H1 (cell line): ENCODE data around the gene ARPP19. TPM values are rescaled to one million over a fixed set of nuclear protein-coding genes. Genes with fewer than 3 reads are reported as not detected.

Source experiments
- CTCF ChIA-PET: fragments of 300-600 bp; sonication (Branson Sonifier 250); formaldehyde crosslinking; loops from one replicate; lab custom pipeline; 2021; ENCODE audit not compliant: partially characterized antibody; lab: Charles Lee
- POLR2A ChIA-PET: fragments of 300-600 bp; sonication (Branson Sonifier 250); formaldehyde crosslinking; loops from one replicate; lab custom pipeline; 2021; ENCODE audit warnings: inconsistent platforms; ENCODE audit not compliant: partially characterized antibody; lab: Charles Lee
- DNase-seq, 2 experiments: peaks; one replicate each; pipeline versions ENCODE4 v3.0.0 to v3.0.0-alpha.2; 2010 to 2022; ENCODE audit warnings: low spot score in 2 of 2, low read depth in 1 of 2, mixed read lengths in 1 of 2
- FAIRE-seq: peaks from 2 replicates; lab custom pipeline; 2011; peaks lifted over from hg19 to GRCh38; lab: Jason Lieb, UNC
- H2AFZ ChIP-seq: 2 replicates; pipeline ENCODE4 v1.8.1; 2012; ENCODE audit warnings: low read length, inconsistent platforms
- H2AK5ac ChIP-seq: 2 replicates; pipeline ENCODE4 v1.6.1; 2013; ENCODE audit warnings: low read depth, low read length
- H2BK120ac ChIP-seq: replicated peaks from 2 replicates; pipeline ENCODE3; 2013; ENCODE audit warnings: low read depth, low read length, inconsistent platforms
- H2BK12ac ChIP-seq: 2 replicates; pipeline ENCODE4 v1.6.1; 2013; ENCODE audit warnings: low read depth, low read length
- H2BK15ac ChIP-seq: 2 replicates; pipeline ENCODE4 v1.6.1; 2013; ENCODE audit warnings: low read length
- H2BK20ac ChIP-seq: 2 replicates; pipeline ENCODE4 v1.6.1; 2013; ENCODE audit warnings: low read length
- H2BK5ac ChIP-seq: 2 replicates; pipeline ENCODE4 v1.6.1; 2013; ENCODE audit warnings: low read depth, low read length
- H3K14ac ChIP-seq: 2 replicates; pipeline ENCODE4 v1.6.1; 2013; ENCODE audit warnings: inconsistent platforms; ENCODE audit not compliant: insufficient read length
- H3K18ac ChIP-seq: 2 replicates; pipeline ENCODE4 v1.6.1; 2013; ENCODE audit warnings: low read length; ENCODE audit errors: extremely low read depth
- H3K23ac ChIP-seq: 2 replicates; pipeline ENCODE4 v1.6.1; 2013; ENCODE audit warnings: inconsistent platforms; ENCODE audit not compliant: insufficient read length
- H3K23me2 ChIP-seq: 2 replicates; pipeline ENCODE4 v1.6.1; 2013; ENCODE audit warnings: low read depth, low read length
- H3K27ac ChIP-seq: 2 replicates; pipeline ENCODE4 v1.6.1; 2011; ENCODE audit warnings: low read depth, low read length, inconsistent platforms
- H3K27me3 ChIP-seq, 4 experiments: replicated peaks in 1 of 4; 1 replicate in 1 of 4; 2 replicates in 3 of 4; pipeline versions ENCODE4 v1.6.1 to v1.8.1; 2011 to 2013; ENCODE audit warnings: low read length in 3 of 4, mild to moderate bottlenecking in 3 of 4, inconsistent platforms in 2 of 4, mixed read lengths in 2 of 4, moderate library complexity in 1 of 4; ENCODE audit not compliant: control insufficient read depth in 3 of 4, insufficient read depth in 3 of 4; ENCODE audit errors: extremely low read depth in 1 of 4
- H3K36me3 ChIP-seq, 4 experiments: 2 replicates each; pipeline versions ENCODE4 v1.6.1 to v1.8.1; 2011 to 2013; ENCODE audit warnings: mild to moderate bottlenecking in 4 of 4, low read length in 3 of 4, moderate library complexity in 2 of 4, control low read depth in 1 of 4, inconsistent platforms in 1 of 4; ENCODE audit not compliant: insufficient read depth in 4 of 4, control insufficient read depth in 2 of 4
- H3K4ac ChIP-seq: replicated peaks from 2 replicates; pipeline ENCODE3; 2013; ENCODE audit warnings: low read length, low read depth, mixed read lengths, inconsistent platforms; ENCODE audit not compliant: insufficient read length
- H3K4me1 ChIP-seq, 4 experiments: replicated peaks in 1 of 4; 1 replicate in 1 of 4; 2 replicates in 3 of 4; pipeline versions ENCODE4 v1.6.1 to v1.8.1; 2011 to 2013; ENCODE audit warnings: low read length in 3 of 4, inconsistent platforms in 2 of 4, mixed read lengths in 1 of 4; ENCODE audit not compliant: insufficient read depth in 4 of 4, control insufficient read depth in 3 of 4
- H3K4me2 ChIP-seq, 2 experiments: 2 replicates each; pipeline versions ENCODE4 v1.6.1 to v1.8.1; 2011 to 2013; ENCODE audit warnings: low read depth in 2 of 2, low read length in 2 of 2, control low read depth in 1 of 2, inconsistent platforms in 1 of 2, mild to moderate bottlenecking in 1 of 2; ENCODE audit not compliant: insufficient read depth in 1 of 2
- H3K4me3 ChIP-seq, 4 experiments: fragments of 200-600, 300-600 bp in 1 of 4; sonication (generic), shearing (Covaris generic), sonication (Bioruptor Twin) in 1 of 4; 2 replicates each; pipeline versions ENCODE4 v1.5.1 to v1.8.1; 2011 to 2016; ENCODE audit warnings: low read length in 4 of 4, low read depth in 3 of 4, control low read depth in 2 of 4, inconsistent platforms in 2 of 4, mild to moderate bottlenecking in 2 of 4, mixed read lengths in 1 of 4, moderate library complexity in 1 of 4; ENCODE audit not compliant: insufficient read depth in 2 of 4; ENCODE audit errors: extremely low read depth in 1 of 4
- H3K56ac ChIP-seq: replicated peaks from 2 replicates; pipeline ENCODE3; 2013; ENCODE audit warnings: low read depth, mild to moderate bottlenecking, mixed read lengths, low read length, inconsistent platforms; ENCODE audit not compliant: insufficient read length
- H3K79me1 ChIP-seq: 2 replicates; pipeline ENCODE4 v1.6.1; 2013; ENCODE audit warnings: low read depth, low read length, control low read depth
- H3K79me2 ChIP-seq, 2 experiments: 2 replicates each; pipeline versions ENCODE4 v1.6.1 to v1.8.1; 2012 to 2013; ENCODE audit warnings: low read length in 2 of 2, mild to moderate bottlenecking in 2 of 2, inconsistent platforms in 1 of 2; ENCODE audit not compliant: insufficient read depth in 2 of 2, control insufficient read depth in 1 of 2
- H3K9ac ChIP-seq, 4 experiments: replicated peaks in 1 of 4; 1 replicate in 1 of 4; 2 replicates in 3 of 4; pipeline versions ENCODE4 v1.6.1 to v1.8.1; 2011 to 2013; ENCODE audit warnings: low read depth in 3 of 4, low read length in 3 of 4, control low read depth in 2 of 4, mild to moderate bottlenecking in 2 of 4, moderate library complexity in 2 of 4, inconsistent platforms in 1 of 4; ENCODE audit errors: extremely low read depth in 1 of 4
- H3K9me3 ChIP-seq, 2 experiments: 2 replicates each; pipeline versions ENCODE4 v1.6.1 to v1.8.1; 2012 to 2013; ENCODE audit warnings: mild to moderate bottlenecking in 2 of 2, moderate library complexity in 2 of 2, control low read depth in 1 of 2, inconsistent platforms in 1 of 2, low read depth in 1 of 2, low read length in 1 of 2, mixed read lengths in 1 of 2; ENCODE audit not compliant: insufficient read depth in 2 of 2
- H4K20me1 ChIP-seq, 2 experiments: replicated peaks in 1 of 2; 2 replicates each; pipeline versions ENCODE3 to v1.8.1; 2011 to 2013; ENCODE audit warnings: inconsistent platforms in 2 of 2, low read length in 2 of 2, mild to moderate bottlenecking in 1 of 2; ENCODE audit not compliant: insufficient read depth in 2 of 2, control insufficient read depth in 1 of 2
- H4K5ac ChIP-seq: 2 replicates; pipeline ENCODE4 v1.6.1; 2013; ENCODE audit warnings: low read length, low read depth, mixed read lengths, inconsistent platforms; ENCODE audit not compliant: insufficient read length
- H4K8ac ChIP-seq: 2 replicates; pipeline ENCODE4 v1.8.0; 2013; ENCODE audit warnings: mild to moderate bottlenecking, moderate library complexity, low read length, inconsistent platforms; ENCODE audit not compliant: insufficient read depth; ENCODE audit errors: extremely low read depth
- H4K91ac ChIP-seq: replicated peaks from 2 replicates; pipeline ENCODE3; 2013; ENCODE audit warnings: low read length, mixed read lengths, inconsistent platforms; ENCODE audit not compliant: insufficient read length
- ASH2L ChIP-seq: fragments of 200-600, 300-600 bp; sonication (generic); IDR thresholded peaks from one replicate; pipeline ENCODE4 v1.7.1; 2017; ENCODE audit warnings: low read length
- CBX5 ChIP-seq: fragments of 300-800, 300-1000 bp; sonication (generic); IDR thresholded peaks from 2 replicates; pipeline ENCODE4 v1.7.1; 2016; ENCODE audit warnings: antibody characterized with exemption, low read length, low read depth
- CBX8 ChIP-seq: fragments of 300-800, 300-1000 bp; sonication (generic); IDR thresholded peaks from 2 replicates; pipeline ENCODE4 v1.7.1; 2016; ENCODE audit warnings: low read depth, low read length, borderline replicate concordance
- CEBPB ChIP-seq: IDR thresholded peaks from 2 replicates; pipeline ENCODE4 v1.6.1; 2012; ENCODE audit warnings: low read depth, low read length
- EZH2 ChIP-seq: fragments of 200-600 bp; sonication (generic); IDR thresholded peaks from 2 replicates; pipeline ENCODE4 v1.7.1; 2012; ENCODE audit warnings: low read depth, mild to moderate bottlenecking, moderate library complexity, low read length, inconsistent platforms; ENCODE audit not compliant: severe bottlenecking
- HDAC2 ChIP-seq, 2 experiments: fragments of 300-600 bp in 1 of 2; sonication (generic) in 1 of 2; IDR thresholded peaks; 2 replicates each; pipeline ENCODE4 v1.6.1; 2011 to 2012; ENCODE audit warnings: low read depth in 2 of 2, low read length in 2 of 2, mild to moderate bottlenecking in 2 of 2, moderate library complexity in 2 of 2, borderline replicate concordance in 1 of 2, inconsistent platforms in 1 of 2
- KDM1A ChIP-seq: fragments of 200-600, 300-600 bp; sonication (generic); IDR thresholded peaks from 2 replicates; pipeline ENCODE4 v1.7.1; 2016; ENCODE audit warnings: mild to moderate bottlenecking, low read length, borderline replicate concordance
- KDM4A ChIP-seq: IDR thresholded peaks from one replicate; pipeline ENCODE4 v1.7.1; 2012; ENCODE audit warnings: low read depth, mild to moderate bottlenecking, moderate library complexity, low read length, inconsistent platforms; ENCODE audit not compliant: severe bottlenecking
- MAFK ChIP-seq: IDR thresholded peaks from 2 replicates; pipeline ENCODE4 v1.6.1; 2012; ENCODE audit warnings: low read depth, mild to moderate bottlenecking, improper control_type of control experiment, low read length
- POLR2A ChIP-seq, 2 experiments: IDR thresholded peaks; 1 replicate in 1 of 2; 2 replicates in 1 of 2; pipeline ENCODE4 v1.6.1; 2011; ENCODE audit warnings: low read depth in 2 of 2, low read length in 2 of 2, mild to moderate bottlenecking in 2 of 2; ENCODE audit errors: control extremely low read depth in 1 of 2
- POLR2AphosphoS5 ChIP-seq: IDR thresholded peaks from 2 replicates; pipeline ENCODE4 v1.6.1; 2011; ENCODE audit warnings: low read depth, low read length
- SIRT6 ChIP-seq: IDR thresholded peaks from one replicate; pipeline ENCODE4 v1.7.1; 2012; ENCODE audit warnings: low read length, inconsistent platforms
- SIX5 ChIP-seq: IDR thresholded peaks from 2 replicates; pipeline ENCODE4 v1.6.1; 2011; ENCODE audit warnings: mild to moderate bottlenecking, low read depth, low read length
- SRF ChIP-seq: IDR thresholded peaks from 2 replicates; pipeline ENCODE4 v1.6.1; 2011; ENCODE audit warnings: mild to moderate bottlenecking, low read depth, low read length, moderate library complexity
- WGBS, 2 experiments: shearing (Covaris generic) in 1 of 2; methylation state at CpG; one replicate each; pipeline versions ENCODE4 v1.1.6 to v1.1.7; 2013 to 2015; ENCODE audit warnings: low lambda C conversion rate in 2 of 2, mixed read lengths in 2 of 2, inconsistent platforms in 1 of 2, low coverage in 1 of 2, missing lambda C conversion rate in 1 of 2; ENCODE audit not compliant: insufficient replicate concordance in 2 of 2, insufficient coverage in 1 of 2, insufficient read length in 1 of 2; ENCODE audit errors: extremely low coverage in 1 of 2, missing lambda C conversion rate in 1 of 2; 5-methylcytosine and 5-hydroxymethylcytosine counted together
- polyA plus RNA-seq, 7 experiments: library from polyadenylated mRNA; depleted of rRNA in 3 of 7; stranded (reverse) in 5 of 7; unstranded in 2 of 7; fragments of >200 nt in 5 of 7; fragments of 200-250 nt in 2 of 7; gene quantifications; 1 replicate in 5 of 7; 2 replicates in 1 of 7; 4 replicates in 1 of 7; pipeline versions ENCODE4 v1.2.1 to v1.2.3, GENCODE V29; 2011 to 2013; ENCODE audit warnings: missing spikeins in 2 of 7, mixed read lengths in 2 of 7
- total RNA-seq: library from RNA; stranded (reverse); fragmentation: NEBNext Ultra II Directional; extraction: Animal tissue kit (Norgen Biotek cat#: 25700); gene quantifications from 2 replicates; pipeline ENCODE4 v1.2.1, GENCODE V29; 2021
- TF ChIP-seq, protein P1 (sequence below): IDR thresholded peaks from 2 replicates; pipeline ENCODE4 v1.6.1; 2011; ENCODE audit warnings: low read depth, mild to moderate bottlenecking, low read length; ENCODE audit not compliant: insufficient read depth

Gene ARPP19
- total and polyA plus RNA-seq, 2 of the 8 experiments (the other 6 are each of a cell fraction or from before 2014, with no cell fraction given): 81.9 to 274 TPM

DNA sequence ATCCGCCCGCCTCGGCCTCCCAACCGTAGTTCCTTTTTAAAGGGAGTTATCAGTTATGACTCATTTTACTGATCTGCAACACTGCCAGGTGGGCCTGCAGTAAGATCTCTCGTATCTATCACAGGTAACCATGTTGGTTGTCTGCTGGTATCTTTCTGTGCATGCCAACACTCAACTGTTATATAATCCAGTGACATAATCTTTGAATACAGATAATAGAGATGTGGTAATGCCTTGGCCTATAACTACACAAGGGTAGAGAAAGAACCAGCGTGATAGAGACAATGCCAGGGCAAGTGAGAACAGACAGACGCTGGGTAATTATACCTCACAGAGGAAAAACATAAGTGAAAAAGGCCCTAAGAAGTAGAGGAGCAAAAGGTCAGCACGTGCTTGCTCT lies 11.0 kb upstream of the ARPP19 start:
- no peak for DNase-seq
- Histone ChIP-seq H3K18ac (no peak overlapping the region), H3K79me1 (no peaks in the 10 kb centered on the region), H2BK12ac (no peak overlapping the region), H4K8ac (no peak overlapping the region), H3K56ac (no peak overlapping the region), H4K5ac (no peak overlapping the region), H3K4me1 (no peaks in the 10 kb centered on the region), H3K4ac (no peak overlapping the region), H4K20me1 (no peaks in the 10 kb centered on the region), H3K27me3 (no peaks in the 10 kb centered on the region), H3K9me3 (no peaks in the 10 kb centered on the region), H2BK120ac (no peak overlapping the region), H2BK5ac (no peak overlapping the region), H2BK15ac (no peak overlapping the region), H3K4me2 (no peak overlapping the region), H3K36me3 (no peaks in the 10 kb centered on the region), H3K9ac (no peak overlapping the region), H3K27ac (no peak overlapping the region), H3K23ac (no peak overlapping the region), H3K23me2 (no peaks in the 10 kb centered on the region), H3K14ac (no peak overlapping the region), H2AFZ (peak overlapping the region; percentile 24; the same call in 1 of the 2 replicates), H2BK20ac (no peak overlapping the region), H2AK5ac (no peak overlapping the region), H3K4me3 (no peak overlapping the region), H3K79me2 (no peaks in the 10 kb centered on the region), H4K91ac (no peak overlapping the region)
- 77% methylated on average over 8 of the region's 8 CpGs; no CpG with 5 or more reads in 1 of the 2 experiments for WGBS, 2 experiments
- FAIRE-seq: no peak
- POLR2A ChIA-PET: interaction anchor here (0.9 kb wide), 1 partner anchor 15 kb away, joined by 3 read pairs; no protein-coding TSS in a partner anchor
- CTCF ChIA-PET: interaction anchor here (0.6 to 1.2 kb wide), 2 partner anchors 15 to 46 kb away, joined by 3 read pairs; no protein-coding TSS in a partner anchor
- TF ChIP-seq HDAC2 (IDR thresholded peaks at IDR 0.05; ENCODE audit: borderline replicate concordance in 1 of 2, low read depth in 2 of 2, low read length in 2 of 2): no peak
- no peak for TF ChIP-seq CBX5
- no peak for TF ChIP-seq POLR2AphosphoS5
- no peak for TF ChIP-seq CEBPB
- no peak for TF ChIP-seq KDM4A
- no peak for TF ChIP-seq SRF
- TF ChIP-seq CBX8: no peak
- TF ChIP-seq KDM1A: no peak
- no peak for TF ChIP-seq MAFK
- no peak for TF ChIP-seq SIRT6
- no peak for TF ChIP-seq POLR2A (IDR thresholded peaks at IDR 0.05; ENCODE audit: control extremely low read depth in 1 of 2, low read depth in 2 of 2, low read length in 2 of 2)
- TF ChIP-seq ASH2L: no peak
- no peak for TF ChIP-seq EZH2
- TF ChIP-seq SIX5: no peak
- TF ChIP-seq, protein P1, sequence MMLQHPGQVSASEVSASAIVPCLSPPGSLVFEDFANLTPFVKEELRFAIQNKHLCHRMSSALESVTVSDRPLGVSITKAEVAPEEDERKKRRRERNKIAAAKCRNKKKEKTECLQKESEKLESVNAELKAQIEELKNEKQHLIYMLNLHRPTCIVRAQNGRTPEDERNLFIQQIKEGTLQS: no peak
